Hematopoietic multipotent progenitor cell treated with erythropoietin and hydrocortisone succinate and interleukin-3 and kit ligand, for 4 days (in vitro differentiated cells): ENCODE results near the gene DPY19L3.
"Not testable (repeated sequence)": the region's sequence is repeated elsewhere in the genome, so short reads cannot be mapped to it uniquely, and the experiment has no call there.

ENCODE experiments used
- DNase-seq: peaks from one replicate; pipeline ENCODE4 v3.0.0-alpha.2; 2015

DPY19L3 gene

DNA sequence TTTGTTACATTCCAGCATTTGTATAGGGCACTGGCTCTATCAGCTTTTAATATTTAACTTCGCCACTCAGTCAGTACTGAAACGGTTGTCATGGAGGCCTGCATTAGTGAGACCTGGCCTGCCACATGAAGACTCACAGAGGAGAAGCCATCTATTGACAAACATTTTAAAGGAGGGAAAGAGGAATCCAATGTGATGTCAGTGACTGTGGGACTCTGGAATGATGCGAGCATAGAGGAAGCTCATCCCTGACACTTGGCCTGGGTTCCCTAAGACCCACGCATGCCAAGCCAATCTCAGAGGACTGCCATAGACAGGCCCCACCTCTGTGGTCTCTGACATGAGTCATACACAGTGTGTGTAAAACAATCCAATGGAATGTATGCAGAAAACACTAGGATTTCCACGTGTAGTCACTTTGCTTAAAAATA is 7.9 kb upstream of the DPY19L3 start:
- DNase-seq, result no peak

DNA sequence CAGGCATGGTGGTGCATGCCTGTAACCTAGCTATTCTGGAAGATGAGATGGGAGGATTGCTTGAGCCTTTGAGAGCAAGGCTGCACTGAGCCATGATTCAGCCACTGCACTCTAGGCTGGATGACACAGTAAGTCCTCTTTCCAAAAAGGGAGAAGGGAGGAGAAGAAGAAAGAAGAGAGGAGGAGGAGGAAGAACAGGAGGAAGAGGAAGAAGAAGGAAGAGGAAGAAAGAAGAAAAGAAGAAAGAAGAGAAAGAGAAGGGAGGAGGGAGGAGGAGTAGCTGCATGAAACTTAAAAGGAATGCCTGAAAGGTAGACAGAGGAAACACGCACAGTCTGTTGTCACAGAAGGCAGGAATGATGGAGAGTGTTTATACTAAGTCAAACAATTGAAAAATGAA is 3.6 kb upstream of the DPY19L3 start:
- DNase-seq, result no peak

DNA sequence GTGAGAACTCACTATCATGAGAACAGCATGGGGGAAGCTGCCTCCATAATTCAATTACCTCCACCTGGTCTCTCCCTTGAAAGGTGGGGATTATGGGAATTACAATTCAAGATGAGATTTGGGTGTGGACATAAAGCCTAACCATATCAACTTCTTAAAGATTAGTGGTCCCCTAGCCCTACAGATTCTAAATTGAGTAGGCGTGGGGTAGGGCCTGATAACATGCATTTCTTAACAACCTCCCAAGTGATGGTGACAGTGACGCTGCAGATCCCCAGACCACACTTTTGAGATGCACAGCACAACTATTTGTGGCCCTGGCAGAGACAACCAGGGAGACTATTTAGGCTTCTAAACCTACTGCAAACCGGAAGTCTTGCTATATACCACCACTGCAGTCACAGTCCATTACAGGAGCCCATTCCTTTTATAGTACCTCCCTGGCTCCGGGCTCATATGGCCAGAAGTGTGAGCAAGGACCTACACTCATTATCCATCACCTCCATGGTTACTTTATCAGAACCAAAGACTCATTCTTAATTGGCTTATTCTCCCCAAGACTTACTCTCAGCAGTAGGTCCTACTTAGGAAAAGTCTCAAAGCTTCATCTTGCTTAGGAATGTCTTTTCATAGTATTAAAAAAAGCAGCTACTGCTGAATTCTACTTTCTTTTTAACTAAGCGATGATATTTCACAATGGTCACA is 2.1 kb upstream of the DPY19L3 start:
- peak; percentile 14 for DNase-seq

DNA sequence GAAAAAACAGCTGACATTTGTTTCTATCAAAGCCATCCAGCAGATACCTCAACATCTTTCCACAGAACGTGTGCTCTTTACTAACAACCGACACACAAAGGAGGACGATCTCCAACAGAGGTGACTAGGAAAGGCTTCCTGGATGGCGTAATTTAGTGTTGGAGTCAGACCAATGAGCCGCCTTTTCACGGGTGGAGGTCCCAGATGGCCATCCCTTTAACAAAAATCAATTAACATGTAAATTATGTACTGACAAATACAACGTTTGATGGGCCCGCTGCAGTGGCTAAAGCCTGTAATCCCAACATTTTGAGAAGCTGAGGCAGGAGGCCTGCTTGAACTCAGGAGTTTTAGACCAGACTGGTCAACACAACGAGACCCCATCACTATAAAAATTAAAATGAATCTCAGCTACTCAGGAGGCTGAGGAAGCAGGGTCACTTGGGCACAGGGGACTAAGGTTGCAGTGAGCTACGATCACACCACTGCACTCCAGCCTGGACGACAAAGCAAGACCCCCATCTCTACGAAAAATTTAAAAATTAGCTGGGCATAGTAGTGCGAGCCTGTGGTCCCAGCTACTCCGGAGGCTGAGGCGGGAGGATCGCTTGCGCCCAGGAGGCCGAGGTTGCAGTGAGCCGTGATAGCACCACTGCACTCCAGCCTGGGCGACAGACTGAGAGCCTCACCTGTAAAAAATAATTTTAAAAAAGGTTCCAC is 1.2 kb upstream of the DPY19L3 start:
- DNase-seq, result peak; percentile 8

DNA sequence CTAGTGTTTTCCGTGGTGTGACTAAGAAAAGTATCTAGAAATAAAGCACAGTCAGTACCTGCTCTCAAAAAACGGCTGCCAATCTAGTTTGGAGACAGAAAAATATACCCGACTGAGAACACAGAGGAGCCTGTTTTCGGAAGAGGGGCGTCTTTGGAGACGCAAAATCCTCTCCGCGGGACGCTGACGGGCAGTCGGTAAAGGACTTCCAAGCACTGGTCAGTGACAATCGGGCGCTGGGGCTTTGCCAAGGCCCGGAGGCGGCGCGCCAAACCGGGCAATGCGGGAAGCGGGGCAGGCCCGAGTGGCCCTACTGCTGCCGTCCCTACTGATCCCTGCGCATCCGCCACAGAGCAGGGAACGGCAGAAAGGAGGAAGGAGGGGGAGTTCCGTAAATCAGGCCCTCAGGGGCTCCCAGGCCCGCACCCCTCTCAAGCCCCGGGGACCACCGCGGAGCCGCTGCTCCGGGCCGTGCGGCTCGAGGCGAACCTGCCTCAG is 588 bp upstream of the DPY19L3 start:
- DNase-seq, result no peak

DNA sequence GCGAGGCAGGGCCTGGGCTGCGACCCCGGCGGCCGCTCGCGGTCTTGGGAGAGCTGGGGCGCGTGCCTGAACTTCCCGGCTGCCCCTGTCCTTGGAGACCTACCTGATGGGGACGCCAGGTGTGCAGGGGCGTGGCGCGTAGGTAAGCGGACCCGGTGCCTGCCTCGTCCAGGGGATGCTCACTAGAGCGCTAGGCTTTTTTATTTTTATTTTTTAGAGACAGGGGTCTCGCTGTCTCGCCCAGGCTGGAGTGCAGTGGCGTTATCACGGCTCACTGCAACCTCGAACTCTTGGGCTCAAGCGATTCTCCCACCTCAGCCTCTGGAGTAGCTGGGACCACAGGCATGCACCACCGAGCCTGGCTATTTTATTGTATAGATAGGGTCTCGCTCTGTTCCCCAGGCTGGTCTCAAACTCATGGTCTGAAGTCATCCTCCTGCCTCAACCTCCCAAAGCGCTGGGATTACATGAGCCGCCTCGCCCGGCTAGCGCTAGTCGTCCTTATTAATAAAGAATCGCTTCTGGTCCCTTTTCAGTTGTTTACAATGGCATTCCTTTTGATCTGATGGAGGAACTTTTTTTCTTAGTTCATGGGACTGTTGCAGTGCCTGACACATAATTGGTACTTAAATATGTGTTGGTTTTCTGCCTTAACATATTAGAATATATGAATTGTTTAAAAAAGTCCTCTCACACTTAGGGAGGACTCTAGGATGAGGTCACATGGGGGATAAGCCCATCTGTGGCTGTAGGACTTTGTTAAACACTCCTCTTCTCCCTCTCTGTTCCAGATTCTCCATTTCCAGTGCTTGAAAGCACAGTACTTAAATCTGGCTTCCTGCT is 812 bp downstream of the DPY19L3 start:
- peak; percentile 14 for DNase-seq

DNA sequence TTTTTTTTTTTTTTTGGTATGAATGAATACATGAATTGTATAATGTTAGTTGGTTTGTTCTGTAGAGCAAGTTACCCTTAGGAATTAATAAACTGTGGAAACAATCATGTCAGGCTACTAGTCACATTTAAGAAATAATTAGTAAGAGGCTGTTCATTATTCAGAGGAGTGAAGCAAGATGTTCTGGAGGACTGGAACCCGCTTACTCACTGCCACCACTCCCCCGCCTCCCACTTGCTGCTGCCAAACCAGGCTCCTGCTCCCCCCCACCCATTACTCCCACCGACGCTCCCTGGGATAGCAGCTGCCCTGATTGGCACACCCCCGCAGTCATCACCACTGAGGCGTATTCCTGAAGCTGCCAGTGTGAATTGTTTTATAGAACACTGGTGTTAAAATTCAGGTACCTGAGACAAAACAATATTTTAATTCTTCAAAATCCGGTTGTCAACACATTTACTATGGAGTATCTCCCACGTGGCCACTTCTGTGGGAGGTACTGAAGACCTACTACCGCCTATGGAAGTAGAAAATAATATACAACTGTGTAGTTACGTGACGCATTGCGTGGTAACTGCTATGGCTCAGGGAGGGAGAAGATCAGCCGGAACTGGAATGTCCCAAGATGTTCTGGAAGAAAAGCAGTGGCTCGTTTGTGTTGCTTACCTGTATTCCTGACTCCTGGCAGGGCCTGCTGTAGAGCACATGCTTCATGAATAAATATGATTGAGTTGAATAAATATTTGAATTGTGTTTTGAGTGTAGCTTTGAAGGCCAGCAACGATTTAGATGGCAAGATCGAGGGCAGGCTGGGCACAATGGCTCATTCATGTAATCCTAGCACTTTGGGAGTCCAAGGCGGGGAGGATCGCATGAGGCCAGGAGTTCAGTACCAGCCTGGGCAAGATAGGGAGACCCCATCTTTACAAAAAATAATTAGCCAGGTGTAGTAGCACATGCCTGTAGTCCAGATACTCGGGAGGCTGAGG is 1.7 kb downstream of the DPY19L3 start:
- DNase-seq, result no peak

DNA sequence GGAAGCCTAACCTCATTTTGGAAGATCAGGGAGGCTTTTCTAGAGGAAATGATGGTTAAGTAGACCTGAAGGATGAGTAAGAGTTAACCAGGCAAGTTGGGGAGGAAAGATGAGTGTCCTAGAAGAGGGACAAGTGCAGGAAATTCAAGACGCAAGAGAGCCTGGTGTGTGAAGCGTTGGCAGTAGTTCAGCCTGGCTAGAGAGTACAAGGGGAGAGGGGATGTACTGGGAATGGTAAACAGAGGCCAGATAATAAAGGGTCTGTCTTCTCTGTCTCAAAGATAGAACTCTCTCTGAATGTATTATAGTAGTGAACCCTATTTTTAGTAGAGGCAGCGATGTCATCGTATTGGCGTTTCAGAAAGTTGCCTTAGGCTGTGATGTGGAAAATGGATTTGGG is 9.7 kb downstream of the DPY19L3 start:
- no peak for DNase-seq

DNA sequence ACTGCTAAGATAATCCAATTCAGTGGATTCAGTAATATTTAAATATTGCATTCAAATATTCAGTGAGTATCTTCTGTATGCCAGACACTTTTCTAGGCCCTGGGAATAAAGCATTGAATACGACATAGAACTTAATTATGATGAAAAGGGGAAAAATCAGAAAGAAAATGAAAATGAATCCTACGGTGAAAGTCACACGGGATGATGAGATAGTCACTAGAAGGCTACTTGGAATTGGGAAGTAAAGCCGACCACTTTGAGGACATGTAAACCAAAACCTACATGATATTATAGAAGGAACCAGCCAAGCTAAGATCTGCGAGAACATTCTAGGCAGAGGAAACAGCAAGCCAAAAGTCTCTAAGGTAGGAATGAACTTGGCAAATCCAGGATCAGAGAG is 10.1 kb downstream of the DPY19L3 start:
- DNase-seq, result no peak

DNA sequence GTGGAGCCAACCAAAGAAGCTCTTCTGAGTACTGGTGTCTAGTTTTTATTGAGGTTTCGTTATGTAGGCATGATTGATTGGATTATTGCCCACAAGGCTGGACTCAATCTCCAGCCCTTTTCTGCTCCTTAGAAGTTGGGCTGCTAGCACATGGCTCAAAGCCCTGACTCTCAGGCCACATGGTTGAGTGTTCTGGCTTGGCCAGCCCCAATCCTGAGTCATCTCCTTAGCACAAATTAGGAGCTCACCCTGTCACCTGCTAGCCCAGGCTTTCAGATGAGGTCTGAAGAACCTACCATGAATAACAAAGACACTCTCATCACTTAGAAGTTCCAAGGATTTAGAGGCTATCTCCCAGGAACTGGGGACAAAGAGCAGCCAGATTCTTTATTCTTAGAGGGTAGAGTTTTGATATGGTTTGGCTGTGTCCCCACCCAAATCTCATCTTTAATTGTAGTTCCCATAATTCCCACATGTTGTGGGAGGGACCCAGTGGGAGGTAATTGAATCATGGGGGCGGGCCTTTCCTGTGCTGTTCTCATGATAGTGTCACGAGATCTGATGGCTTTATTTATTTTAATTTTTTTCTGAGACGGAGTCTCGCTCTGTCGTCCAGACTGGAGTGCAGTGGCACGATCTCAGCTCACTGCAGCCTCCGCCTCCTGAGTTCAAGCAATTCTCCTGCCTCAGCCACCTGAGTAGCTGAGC is 11.3 kb downstream of the DPY19L3 start:
- DNase-seq, result no peak

DNA sequence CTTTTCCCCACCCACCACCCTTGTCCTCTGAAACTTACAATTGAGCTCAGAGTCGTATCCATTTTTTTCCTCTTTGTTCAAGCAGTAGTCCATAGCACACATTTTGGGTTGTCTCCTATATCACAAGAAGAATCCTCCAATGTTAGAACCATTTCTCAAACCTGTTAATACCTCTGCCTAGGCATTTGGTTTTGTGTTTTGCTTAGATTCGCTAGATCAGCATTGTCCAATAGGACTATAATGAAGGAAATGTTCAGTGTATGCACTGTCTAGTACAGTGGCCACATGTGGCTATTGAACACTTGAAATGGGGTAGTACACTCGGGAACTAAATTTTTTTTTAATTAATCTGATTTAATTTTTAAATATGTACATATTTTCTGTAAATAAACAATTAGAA is 12.6 kb downstream of the DPY19L3 start:
- DNase-seq, result no peak

DNA sequence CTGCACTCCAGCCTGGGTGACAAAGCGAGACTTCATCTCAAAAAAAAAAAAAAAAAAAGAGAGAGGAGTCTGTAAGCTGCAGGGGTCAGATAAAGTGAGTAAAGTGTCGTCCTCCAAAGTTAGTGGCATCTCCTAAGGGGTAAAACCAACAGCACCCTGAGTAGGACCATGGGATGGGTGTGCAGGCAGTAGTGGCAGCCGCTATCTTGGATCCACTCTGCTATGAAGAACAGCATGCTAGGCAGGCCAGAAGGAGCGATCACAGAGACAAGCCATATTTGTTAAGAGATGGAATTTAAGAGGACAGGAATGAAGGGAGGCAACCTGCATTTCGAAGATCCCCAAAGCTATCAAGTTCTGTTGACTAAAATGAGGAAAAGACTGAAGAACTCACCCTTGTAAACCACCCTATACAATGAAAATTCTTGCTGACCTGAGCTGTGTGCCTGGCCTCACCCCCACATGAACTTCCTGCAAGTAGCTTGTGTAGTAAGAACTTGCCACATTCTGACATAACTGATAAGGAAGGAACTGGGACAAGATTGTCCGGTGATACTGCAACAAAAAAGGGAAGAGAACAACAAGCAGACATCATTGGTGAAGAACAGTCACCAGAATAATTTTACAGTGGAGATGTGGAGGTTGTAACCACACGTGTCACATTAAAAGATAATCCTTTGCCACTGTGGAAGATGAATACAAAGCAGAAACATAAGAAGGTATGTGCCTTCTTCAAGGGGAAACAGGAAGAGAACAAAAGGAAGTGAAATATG is 16.2 kb downstream of the DPY19L3 start:
- DNase-seq, result peak; percentile 86

DNA sequence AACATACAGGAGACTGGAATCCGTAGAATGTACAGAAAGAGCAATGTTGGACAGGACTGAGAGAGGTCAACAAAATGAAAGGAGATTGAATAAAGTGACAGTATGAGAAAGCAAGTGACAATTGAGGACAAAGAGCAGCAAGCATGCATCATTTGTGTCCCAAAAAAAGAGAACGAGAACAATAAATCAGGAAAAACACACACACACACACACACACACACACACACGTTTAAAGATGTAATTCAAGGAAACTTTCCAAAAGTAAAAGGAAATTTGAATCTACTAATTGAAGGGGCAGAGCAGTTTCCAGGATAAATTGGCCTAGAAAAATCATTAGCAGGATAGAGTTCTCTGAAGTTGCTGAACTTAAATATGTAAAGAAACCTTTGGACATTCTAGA is 16.9 kb downstream of the DPY19L3 start:
- no peak for DNase-seq

DNA sequence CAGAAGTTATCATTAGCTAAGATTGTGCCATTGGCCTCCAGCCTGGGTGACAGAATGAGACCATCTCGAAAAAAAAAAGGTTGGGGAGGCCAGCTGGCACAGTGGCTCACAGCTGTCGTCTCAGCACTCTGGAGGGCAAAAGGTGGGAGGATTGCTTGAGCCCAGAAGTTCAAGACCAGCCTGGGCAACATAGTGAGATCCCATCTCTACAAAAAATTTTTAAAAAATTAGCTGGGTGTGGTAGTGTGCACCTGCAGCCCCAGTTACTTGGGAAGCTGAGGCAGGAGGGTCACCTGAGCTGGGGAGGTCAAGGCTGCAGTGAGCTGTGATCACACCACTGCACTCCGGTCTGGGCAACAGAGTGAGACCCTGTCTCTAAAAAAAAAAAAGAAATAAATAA is 18.4 kb downstream of the DPY19L3 start:
- not testable (repeated sequence) for DNase-seq

DNA sequence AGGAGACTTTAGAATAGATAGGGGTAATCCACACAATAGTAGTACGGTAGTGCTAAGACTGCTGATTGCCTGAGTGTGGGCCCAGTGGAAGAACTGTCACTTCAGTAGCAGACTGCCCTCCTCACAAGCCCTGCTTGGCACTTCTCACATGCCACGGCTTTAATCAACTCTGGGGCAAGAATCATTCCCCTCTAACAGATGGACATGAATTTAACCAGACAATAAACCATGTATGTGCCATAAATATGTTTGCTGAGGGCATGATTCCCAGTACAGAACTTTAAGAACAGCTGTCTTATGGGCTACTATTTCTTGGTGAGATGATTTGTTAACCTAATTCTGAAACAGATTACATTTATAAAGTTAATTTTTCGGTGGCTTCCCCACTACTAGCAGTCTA is 22.0 kb downstream of the DPY19L3 start:
- DNase-seq, result no peak

DNA sequence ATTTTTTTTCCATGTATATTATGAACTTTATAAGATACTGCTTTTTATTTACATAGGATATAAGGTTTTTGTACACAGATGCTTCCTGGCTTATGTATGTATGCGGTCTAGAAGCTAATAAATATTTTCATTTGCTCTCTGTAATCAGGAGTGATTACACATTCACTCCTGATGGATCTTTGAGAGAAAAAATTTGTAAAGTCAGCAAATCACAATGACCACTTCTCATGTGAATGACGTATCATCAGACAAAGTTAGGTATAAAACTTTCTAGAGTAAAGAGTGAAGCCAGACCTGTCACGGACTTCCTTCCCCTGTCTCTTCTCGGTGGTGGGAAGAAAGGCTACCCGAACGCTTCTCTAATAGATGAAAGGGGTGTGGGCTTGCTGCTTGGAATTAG is 31.1 kb downstream of the DPY19L3 start:
- DNase-seq, result no peak

DNA sequence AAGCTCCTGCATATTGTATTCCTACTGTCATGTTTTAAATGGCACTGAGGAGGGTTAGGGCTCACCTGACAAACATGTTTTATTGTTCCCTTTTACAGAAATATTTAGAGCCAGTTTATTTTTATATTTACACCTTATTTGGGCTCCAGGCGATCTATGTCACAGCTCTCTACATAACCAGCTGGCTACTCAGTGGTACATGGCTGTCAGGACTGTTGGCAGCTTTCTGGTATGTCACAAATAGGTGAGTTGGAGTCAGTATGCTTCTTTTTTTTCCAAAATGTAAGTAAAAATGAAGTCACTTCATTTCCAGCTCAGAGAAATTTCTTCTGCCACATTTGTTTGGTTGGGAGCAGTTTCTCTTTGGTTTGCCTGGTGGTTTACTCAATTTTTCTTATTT is 31.5 kb downstream of the DPY19L3 start:
- DNase-seq, result no peak

DNA sequence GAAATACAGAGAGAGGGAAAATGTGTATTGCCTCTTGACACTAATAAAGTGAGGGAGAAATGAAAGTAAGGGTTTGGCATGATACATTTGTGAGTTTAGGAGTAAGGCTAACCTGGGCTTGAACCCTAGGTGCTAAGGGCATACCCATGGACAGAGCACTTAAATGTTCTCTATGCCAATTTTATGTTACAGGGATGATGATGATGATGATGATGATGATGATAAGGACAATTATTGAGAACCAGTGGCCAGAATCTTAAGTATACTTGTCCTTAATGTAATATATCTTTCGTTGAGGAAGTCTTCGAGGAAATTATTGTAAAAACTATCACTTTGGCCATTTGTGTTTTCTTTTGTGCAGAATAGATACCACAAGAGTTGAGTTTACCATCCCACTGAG is 33.2 kb downstream of the DPY19L3 start:
- no peak for DNase-seq

DNA sequence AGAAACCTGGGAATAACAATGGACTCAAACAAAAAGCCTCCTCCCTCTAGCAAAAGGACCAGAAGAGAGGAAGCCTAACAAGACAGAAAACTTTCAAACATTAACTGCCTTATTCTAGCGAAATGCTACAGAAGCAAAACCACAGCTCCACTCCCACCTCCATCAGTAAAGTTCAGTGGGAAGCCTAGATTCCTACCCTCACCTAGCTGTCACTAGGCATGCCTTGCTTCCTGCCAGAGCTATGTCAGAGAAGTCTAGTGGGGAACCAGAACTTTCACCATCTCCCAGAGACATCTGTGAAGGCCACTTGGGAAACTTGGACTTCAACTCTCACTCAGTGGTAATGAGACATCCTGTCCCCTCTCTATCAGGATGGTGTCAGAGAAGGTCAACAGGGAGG is 37.1 kb downstream of the DPY19L3 start:
- no peak for DNase-seq

DNA sequence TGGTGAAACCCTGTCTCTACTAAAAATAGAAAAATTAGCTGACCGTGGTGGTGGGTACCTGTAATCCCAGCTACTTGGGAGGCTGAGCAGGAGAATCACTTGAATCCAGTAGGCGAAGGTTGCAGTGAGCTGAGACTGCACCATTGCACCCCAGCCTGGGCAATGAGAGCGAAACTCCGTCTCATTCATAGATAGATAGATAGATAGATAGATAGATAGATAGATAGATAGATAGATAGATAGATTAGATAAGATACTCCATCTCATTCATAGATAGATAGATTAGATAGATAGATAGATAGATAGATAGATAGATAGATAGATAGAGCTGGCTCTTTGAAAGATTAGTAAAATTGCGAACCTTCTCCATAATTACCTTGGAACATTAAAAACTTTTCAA is 42.0 kb downstream of the DPY19L3 start:
- DNase-seq, result not testable (repeated sequence)

DNA sequence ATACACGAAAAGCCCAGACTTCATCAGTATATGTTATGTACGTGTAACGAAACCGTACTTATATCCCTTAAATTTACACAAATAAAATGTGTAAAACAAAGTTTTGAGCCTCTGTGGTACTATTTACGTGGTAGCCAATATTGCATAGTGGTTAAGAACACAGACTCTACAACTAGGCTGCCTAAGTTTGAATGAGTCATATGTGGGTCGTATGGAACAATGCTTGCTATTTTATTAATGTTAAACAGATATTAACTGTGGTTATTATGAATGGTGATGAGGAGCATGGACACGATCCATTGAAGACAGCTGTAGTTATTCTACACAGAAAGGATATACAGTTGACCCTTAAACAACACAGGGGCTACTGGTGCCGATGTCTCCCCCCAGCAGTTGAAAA is 42.5 kb downstream of the DPY19L3 start:
- DNase-seq, result no peak
